HepG2 (cell line): ENCODE measurements around the gene ARL4D. TPM values are rescaled to one million over a fixed set of nuclear protein-coding genes. Genes with fewer than 3 reads are reported as not detected.

ENCODE experiments used
- FOXJ3 ChIP-seq: sonication (generic); formaldehyde crosslinking; IDR thresholded peaks from 2 replicates; pipeline ENCODE4 v1.4.0; 2020; ENCODE audit warnings: missing genetic modification reagents, mild to moderate bottlenecking, borderline replicate concordance
- FUBP1 ChIP-seq: sonication (generic); formaldehyde crosslinking; IDR thresholded peaks from 2 replicates; pipeline ENCODE4 v1.5.1; 2020; ENCODE audit warnings: missing genetic modification reagents, mild to moderate bottlenecking, borderline replicate concordance
- HDAC2 ChIP-seq: sonication (generic); formaldehyde crosslinking; IDR thresholded peaks from 2 replicates; pipeline ENCODE4 v1.4.0; 2020; ENCODE audit warnings: missing genetic modification reagents
- HNRNPK ChIP-seq: fragments of 200-400 bp; formaldehyde crosslinking; IDR thresholded peaks from 2 replicates; pipeline ENCODE4 v1.6.1; 2018; ENCODE audit warnings: low read length, low read depth, moderate library complexity, mild to moderate bottlenecking; ENCODE audit not compliant: poor library complexity, severe bottlenecking
- KLF11 ChIP-seq: IDR thresholded peaks from 2 replicates; pipeline ENCODE4 v1.6.1; 2016; ENCODE audit warnings: missing compliant biosample characterization
- MLX ChIP-seq: IDR thresholded peaks from 2 replicates; pipeline ENCODE4 v1.6.1; 2016
- NFIC ChIP-seq: IDR thresholded peaks from 2 replicates; pipeline ENCODE4 v1.6.1; 2012; ENCODE audit warnings: mild to moderate bottlenecking, low read length, inconsistent platforms
- ONECUT2 ChIP-seq: sonication (generic); formaldehyde crosslinking; IDR thresholded peaks from 2 replicates; pipeline ENCODE4 v1.4.0; 2020; ENCODE audit warnings: missing genetic modification reagents
- PITX1 ChIP-seq: sonication (generic); formaldehyde crosslinking; IDR thresholded peaks from 2 replicates; pipeline ENCODE4 v1.5.1; 2020; ENCODE audit warnings: mild to moderate bottlenecking, missing genetic modification reagents
- RNF219 ChIP-seq: sonication (generic); formaldehyde crosslinking; IDR thresholded peaks from 2 replicates; pipeline ENCODE4 v1.5.0; 2020; ENCODE audit warnings: mild to moderate bottlenecking, missing genetic modification reagents
- SETDB1 ChIP-seq: sonication (generic); formaldehyde crosslinking; IDR thresholded peaks from 2 replicates; pipeline ENCODE4 v1.5.1; 2020; ENCODE audit warnings: missing genetic modification reagents, mild to moderate bottlenecking, borderline replicate concordance
- TCF7L2 ChIP-seq: IDR thresholded peaks from 2 replicates; pipeline ENCODE4 v1.6.1; 2011; ENCODE audit warnings: mild to moderate bottlenecking, low read depth, low read length, moderate library complexity
- TFDP1 ChIP-seq: IDR thresholded peaks from 2 replicates; pipeline ENCODE4 v1.6.1; 2016; ENCODE audit warnings: missing compliant biosample characterization, missing genetic modification reagents, borderline replicate concordance
- ZBTB25 ChIP-seq: IDR thresholded peaks from 2 replicates; pipeline ENCODE4 v1.6.1; 2018; ENCODE audit warnings: missing genetic modification reagents
- ZBTB44 ChIP-seq: sonication (generic); formaldehyde crosslinking; IDR thresholded peaks from 2 replicates; pipeline ENCODE4 v1.4.0; 2020; ENCODE audit warnings: missing genetic modification reagents
- ZFP1 ChIP-seq: IDR thresholded peaks from 2 replicates; pipeline ENCODE4 v1.6.1; 2016
- ZNF569 ChIP-seq: sonication (generic); formaldehyde crosslinking; IDR thresholded peaks from 2 replicates; pipeline ENCODE4 v1.5.0; 2020; ENCODE audit warnings: mild to moderate bottlenecking, missing genetic modification reagents, moderate library complexity, borderline replicate concordance
- ZNF652 ChIP-seq: IDR thresholded peaks from 2 replicates; pipeline ENCODE4 v1.6.1; 2016; ENCODE audit warnings: low read depth, borderline replicate concordance
- ZNF784 ChIP-seq: sonication (generic); formaldehyde crosslinking; IDR thresholded peaks from 2 replicates; pipeline ENCODE4 v1.5.1; 2020; ENCODE audit warnings: missing genetic modification reagents, mild to moderate bottlenecking, borderline replicate concordance
- polyA plus RNA-seq, 8 experiments: library from polyadenylated mRNA; depleted of rRNA in 3 of 8; stranded (reverse) in 7 of 8; unstranded in 1 of 8; fragments of >200 nt; fragmentation: Illumina TruSeq in 4 of 8; extraction: Trizol in 4 of 8; gene quantifications; 2 replicates each; pipeline versions ENCODE4 v1.2.1 to v1.2.3, GENCODE V29; 2011 to 2016; ENCODE audit warnings: low read depth in 4 of 8, missing spikeins in 1 of 8, mixed read lengths in 1 of 8; ENCODE audit not compliant: insufficient read depth in 1 of 8
- total RNA-seq, 5 experiments: library from RNA; depleted of rRNA; stranded (reverse); fragments of >200 nt; fragmentation: Illumina TruSeq; extraction: Trizol; gene quantifications; 2 replicates each; pipeline ENCODE4 v1.2.3, GENCODE V29; 2016; ENCODE audit warnings: low read depth in 1 of 5

The ARL4D gene
- total and polyA plus RNA-seq, 2 of the 13 experiments (the other 11 are each of a cell fraction or from before 2014, with no cell fraction given), result 9.0 to 25.9 TPM

- TF ChIP-seq ZBTB44 (CRISPR knock-in tag), result no peak
- no peak for TF ChIP-seq KLF11 (CRISPR knock-in tag)
- TF ChIP-seq FOXJ3, result 0 out of 2 replicates have a peak, but pooled peaks have one; percentile 11
- TF ChIP-seq PITX1 (CRISPR knock-in tag), result peak; percentile 26
- TF ChIP-seq ZNF569 (CRISPR knock-in tag), result no peak
- 0 out of 2 replicates have a peak, but pooled peaks have one; percentile 16 for TF ChIP-seq ZNF652
- TF ChIP-seq HNRNPK, result no peak
- peak; percentile 33; the same call in 1 of the 2 replicates for TF ChIP-seq ZBTB25 (CRISPR knock-in tag)
- no peak for TF ChIP-seq ZFP1
- TF ChIP-seq ONECUT2 (CRISPR knock-in tag), result no peak
- no peak for TF ChIP-seq TCF7L2
- no peak; the same call in 1 of the 2 replicates for TF ChIP-seq ZNF784 (CRISPR knock-in tag)
- TF ChIP-seq FUBP1, result no peak
- TF ChIP-seq RNF219 (CRISPR knock-in tag), result no peak
- TF ChIP-seq HDAC2, result no peak
- TF ChIP-seq TFDP1, result peak; percentile 51; the same call in 1 of the 2 replicates
- no peak for TF ChIP-seq MLX (CRISPR knock-in tag)
- TF ChIP-seq NFIC, result no peak
- no peak for TF ChIP-seq SETDB1 (CRISPR knock-in tag)
Observed at GRCh38 chr17:43368740-43369506, 29.9 kb upstream of the ARL4D start (continued).
